Lower lobe of right lung (tissue), 2 donors: ENCODE data around the gene HOXC5. TPM values are rescaled to one million over a fixed set of nuclear protein-coding genes. Genes with fewer than 3 reads are reported as not detected.
A peak's percentile ranks its signal among the peaks of the same experiment; 100 is the strongest.

ENCODE experiments used
- ATAC-seq, 2 donors: fragments of 200-7000 bp; cut with Tn5 transposase; one replicate each; pipeline ENCODE4 v1.9.1; 2020 to 2022; ENCODE audit warnings: mild to moderate bottlenecking in 2 of 2, moderate library complexity in 2 of 2
- DNase-seq: peaks from one replicate; pipeline ENCODE4 v3.0.0-alpha.2; 2020
- H3K27ac ChIP-seq: fragments of 200-600 bp; one replicate; pipeline ENCODE4 v1.8.0; 2022
- H3K27me3 ChIP-seq: fragments of 200-600 bp; one replicate; pipeline ENCODE4 v1.8.0; 2022; ENCODE audit warnings: low read depth
- H3K36me3 ChIP-seq: fragments of 200-600 bp; one replicate; pipeline ENCODE4 v1.8.0; 2022; ENCODE audit warnings: mild to moderate bottlenecking
- H3K4me1 ChIP-seq: fragments of 200-600 bp; one replicate; pipeline ENCODE4 v1.8.0; 2022
- H3K4me3 ChIP-seq: fragments of 200-600 bp; one replicate; pipeline ENCODE4 v1.8.0; 2022; ENCODE audit warnings: mild to moderate bottlenecking
- H3K9me3 ChIP-seq: fragments of 200-600 bp; one replicate; pipeline ENCODE4 v1.8.0; 2022
- CTCF ChIP-seq: fragments of 200-600 bp; IDR thresholded peaks from one replicate; pipeline ENCODE4 v1.8.0; 2022; ENCODE audit warnings: antibody characterized with exemption, mild to moderate bottlenecking
- intact Hi-C: fragments of 100-400 bp; cut with DNase I; formaldehyde crosslinking; loops from one replicate; pipeline ENCODE4 v1.11.0; 2022
- total RNA-seq: library from RNA; stranded (reverse); fragmentation: NEBNext Ultra II Directional; extraction: Animal tissue kit (Norgen Biotek cat#: 25700); gene quantifications from one replicate; pipeline ENCODE4 v1.2.1, GENCODE V29; 2021
- donor health status: DM: no; HTN: yes; CAD: no; lungs with severe emphysema.

The HOXC5 gene
- total RNA-seq, 1 donor from 2014 or later = not detected

- intact Hi-C loops = no loop called here
- ATAC-seq = no peak
- H3K27me3 ChIP-seq = peaks cover 100% of the 10 kb centered on the region
Measured at GRCh38 chr12:53997204-53998109, 35.4 kb upstream of the HOXC5 start.

GRCh38 chr12:53998110-53998899 lies 34.5 kb upstream of the HOXC5 start:
- Histone ChIP-seq H3K27me3 (peaks cover 100% of the 10 kb centered on the region), H3K4me1 (peaks cover 42% of the 10 kb centered on the region), H3K9me3 (no peaks in the 10 kb centered on the region), H3K4me3 (no peak overlapping the region), H3K27ac (no peak overlapping the region), H3K36me3 (no peaks in the 10 kb centered on the region)
- TF ChIP-seq CTCF = no peak
- intact Hi-C loops = no loop called here
- DNase-seq = no peak
- no peak for ATAC-seq

More at GRCh38 chr12:53997204-53998109, 35.4 kb upstream of the HOXC5 start:
- Histone ChIP-seq H3K36me3 (no peaks in the 10 kb centered on the region), H3K27ac (no peak overlapping the region), H3K4me3 (no peak overlapping the region), H3K4me1 (peaks cover 42% of the 10 kb centered on the region), H3K9me3 (no peaks in the 10 kb centered on the region)
- TF ChIP-seq CTCF = no peak
- DNase-seq = no peak

- Histone ChIP-seq H3K9me3 (no peaks in the 10 kb centered on the region), H3K4me3 (no peak overlapping the region), H3K4me1 (peaks cover 42% of the 10 kb centered on the region), H3K27me3 (peaks cover 100% of the 10 kb centered on the region), H3K36me3 (no peaks in the 10 kb centered on the region), H3K27ac (no peak overlapping the region)
- intact Hi-C loops = no loop called here
- ATAC-seq (no peak), DNase-seq (no peak)
- TF ChIP-seq CTCF = no peak
Measured at GRCh38 chr12:53998900-53999236, 34.0 kb upstream of the HOXC5 start.

GRCh38 chr12:53999559-54000115 lies 33.2 kb upstream of the HOXC5 start:
- H3K27me3 ChIP-seq = peaks cover 100% of the 10 kb centered on the region

More at GRCh38 chr12:53999559-54000115, 33.2 kb upstream of the HOXC5 start:
- DNase-seq (no peak), ATAC-seq (no peak)
- intact Hi-C loops = loop anchor here (5.0 kb wide), 1 partner anchor 208 kb away; no protein-coding TSS in a partner anchor
- no peak for TF ChIP-seq CTCF
- H3K4me3 ChIP-seq = peak overlapping the region; percentile 41
- peaks cover 34% of the 10 kb centered on the region for H3K4me1 ChIP-seq
- no peaks in the 10 kb centered on the region for H3K9me3 ChIP-seq
- no peak overlapping the region for H3K27ac ChIP-seq
- H3K36me3 ChIP-seq = no peaks in the 10 kb centered on the region
